Naive B cell (primary cell): Measurements from ENCODE around the gene MARCHF10. TPM values are rescaled to one million over a fixed set of nuclear protein-coding genes. Genes with fewer than 3 reads are reported as not detected.

Experiments
- ATAC-seq, 2 donors: fragments of 150-1000 bp; cut with Tn5 transposase; 2 replicates each; pipeline ENCODE4 v1.10.0; 2021; ENCODE audit warnings: low read depth in 2 of 2, mild to moderate bottlenecking in 2 of 2, moderate library complexity in 2 of 2
- DNase-seq: peaks from one replicate; pipeline ENCODE4 v3.0.0; 2022
- H3K27ac Mint-ChIP-seq, 6 donors: one replicate each; pipeline ENCODE4 v1.8.0; 2020 to 2022; ENCODE audit warnings: mild to moderate bottlenecking in 6 of 6, mixed read lengths in 6 of 6, moderate library complexity in 5 of 6, inconsistent platforms in 2 of 6
- H3K27me3 Mint-ChIP-seq, 3 donors: one replicate each; pipeline ENCODE4 v1.8.0; 2021 to 2022; ENCODE audit warnings: mixed read lengths in 3 of 3, mild to moderate bottlenecking in 1 of 3
- H3K36me3 Mint-ChIP-seq, 2 donors: one replicate each; pipeline ENCODE4 v1.8.0; 2020 to 2022; ENCODE audit warnings: mixed read lengths in 2 of 2, inconsistent platforms in 1 of 2, mild to moderate bottlenecking in 1 of 2
- H3K4me1 Mint-ChIP-seq, 3 donors: one replicate each; pipeline ENCODE4 v1.8.0; 2020 to 2022; ENCODE audit warnings: mixed read lengths in 3 of 3, inconsistent platforms in 1 of 3, mild to moderate bottlenecking in 1 of 3, moderate library complexity in 1 of 3
- H3K4me3 Mint-ChIP-seq, 8 donors: one replicate each; pipeline ENCODE4 v1.8.0; 2020 to 2022; ENCODE audit warnings: mild to moderate bottlenecking in 8 of 8, mixed read lengths in 8 of 8, moderate library complexity in 8 of 8, inconsistent platforms in 2 of 8
- H3K9me3 Mint-ChIP-seq, 7 donors: one replicate each; pipeline ENCODE4 v1.8.0; 2020 to 2022; ENCODE audit warnings: mixed read lengths in 7 of 7, mild to moderate bottlenecking in 5 of 7, inconsistent platforms in 2 of 7, moderate library complexity in 1 of 7
- polyA plus RNA-seq, 6 donors: library from polyadenylated mRNA; unstranded; fragments of 300-500 nt; fragmentation: Illumina TruSeq; gene quantifications; one replicate each; pipeline ENCODE4 v1.2.3, GENCODE V29; 2021; ENCODE audit warnings: low read depth in 6 of 6

Gene MARCHF10
- polyA plus RNA-seq, 6 donors from 2014 or later = 0.21 to 0.27 TPM; not detected in 4

- H3K4me1 Mint-ChIP-seq = no peaks in the 10 kb centered on the region
- H3K4me3 Mint-ChIP-seq = no peak overlapping the region
- DNase-seq (no peak), ATAC-seq (no peak)
- no peak overlapping the region for H3K27ac Mint-ChIP-seq
- peaks cover 0 to 20% (median 19%) of the 10 kb centered on the region in 3 donors for H3K27me3 Mint-ChIP-seq
- no peaks in the 10 kb centered on the region for H3K36me3 Mint-ChIP-seq
- H3K9me3 Mint-ChIP-seq = no peaks in the 10 kb centered on the region
These were observed 57.5 kb downstream of the MARCHF10 start for GRCh38 chr17:62750631-62751051.

GRCh38 chr17:62749926-62750325, 58.2 kb downstream of the MARCHF10 start:
- ATAC-seq = no peak
- Mint-ChIP-seq H3K4me1 (no peaks in the 10 kb centered on the region), H3K36me3 (no peaks in the 10 kb centered on the region), H3K27me3 (peaks cover 0 to 20% (median 19%) of the 10 kb centered on the region in 3 donors), H3K4me3 (no peak overlapping the region), H3K9me3 (no peaks in the 10 kb centered on the region), H3K27ac (no peak overlapping the region)
- no peak for DNase-seq

DNA sequence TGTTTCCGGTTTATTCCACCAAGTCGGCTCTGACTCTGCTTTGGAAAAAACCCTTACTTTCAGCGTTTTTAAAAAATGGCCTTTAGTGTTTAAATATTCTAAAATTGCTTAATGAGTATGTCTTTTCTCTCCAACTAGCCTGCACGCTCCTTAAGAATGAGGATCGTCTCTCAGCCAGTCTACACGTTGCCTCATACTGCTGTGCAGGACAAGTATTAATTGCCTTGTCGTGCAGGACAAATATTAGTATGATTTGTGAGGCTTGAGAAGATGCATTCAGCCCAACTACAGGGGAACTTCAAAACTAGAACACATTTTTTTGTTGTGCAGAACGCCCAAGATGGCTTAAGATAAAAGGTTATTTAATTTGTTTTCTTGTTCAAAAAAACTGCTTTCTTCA, 61.2 kb downstream of the MARCHF10 start:
- ATAC-seq = no peak
- no peak for DNase-seq

DNA sequence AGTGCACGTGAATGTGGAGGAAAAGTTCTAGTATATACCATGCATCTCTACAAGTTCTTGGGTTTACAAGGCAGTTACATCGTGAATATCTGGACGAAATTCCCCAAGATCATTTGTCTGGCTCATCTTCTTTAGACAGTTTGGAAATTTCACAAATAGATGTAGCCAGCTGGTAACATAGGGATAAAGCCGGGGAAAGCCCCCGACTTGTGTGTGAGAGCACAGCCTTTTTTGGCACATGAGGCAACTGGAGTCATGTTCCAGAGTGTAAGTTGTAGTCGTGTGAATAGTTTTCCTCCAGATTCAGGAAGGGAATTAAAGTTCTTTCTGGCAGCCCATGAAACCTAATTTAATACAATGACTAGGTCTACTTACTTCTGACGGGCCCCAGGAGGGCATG, 62.3 kb downstream of the MARCHF10 start:
- H3K9me3 Mint-ChIP-seq = no peaks in the 10 kb centered on the region
- no peak for DNase-seq

More for the DNA sequence above, 61.2 kb downstream of the MARCHF10 start:
- Mint-ChIP-seq H3K27me3 (peaks cover 0 to 35% (median 14%) of the 10 kb centered on the region in 3 donors), H3K36me3 (no peaks in the 10 kb centered on the region), H3K9me3 (no peaks in the 10 kb centered on the region), H3K4me3 (no peak overlapping the region), H3K4me1 (no peaks in the 10 kb centered on the region), H3K27ac (no peak overlapping the region)

GRCh38 chr17:62744259-62744658, 63.9 kb downstream of the MARCHF10 start:
- Mint-ChIP-seq H3K27me3 (peaks cover 0 to 23% (median 6%) of the 10 kb centered on the region in 3 donors), H3K4me3 (no peak overlapping the region), H3K9me3 (no peaks in the 10 kb centered on the region), H3K36me3 (no peaks in the 10 kb centered on the region), H3K27ac (peak overlapping the region in 1 of 6 donors; percentile 54), H3K4me1 (no peaks in the 10 kb centered on the region)
- DNase-seq (no peak), ATAC-seq (no peak)

More for the DNA sequence above, 62.3 kb downstream of the MARCHF10 start:
- Mint-ChIP-seq H3K27ac (no peak overlapping the region), H3K27me3 (peaks cover 0 to 35% (median 14%) of the 10 kb centered on the region in 3 donors), H3K36me3 (no peaks in the 10 kb centered on the region), H3K4me3 (no peak overlapping the region), H3K4me1 (no peaks in the 10 kb centered on the region)
- no peak for ATAC-seq

DNA sequence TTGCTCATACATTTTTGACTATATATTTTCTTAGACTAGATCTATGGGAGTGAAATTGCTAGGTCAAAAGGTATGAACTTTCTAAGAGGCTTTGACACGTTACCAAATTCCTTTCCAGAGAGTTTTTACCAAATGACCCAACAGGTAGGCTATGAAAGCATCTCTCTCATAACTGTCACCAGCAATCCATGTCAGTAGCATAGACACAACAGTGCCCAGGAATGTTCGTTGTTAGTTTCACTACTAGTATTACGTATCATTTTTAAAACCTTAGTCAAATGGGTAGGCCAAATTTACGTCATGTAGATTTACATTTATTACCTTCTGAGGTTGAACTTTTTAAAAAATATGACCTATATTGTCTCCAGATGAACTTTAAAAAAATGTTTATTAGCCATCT, 66.8 kb downstream of the MARCHF10 start:
- ATAC-seq (no peak), DNase-seq (no peak)
- Mint-ChIP-seq H3K27me3 (peaks cover 0 to 21% (median 5%) of the 10 kb centered on the region in 3 donors), H3K36me3 (no peaks in the 10 kb centered on the region), H3K4me3 (no peak overlapping the region), H3K4me1 (no peaks in the 10 kb centered on the region), H3K9me3 (no peaks in the 10 kb centered on the region), H3K27ac (no peak overlapping the region)

DNA sequence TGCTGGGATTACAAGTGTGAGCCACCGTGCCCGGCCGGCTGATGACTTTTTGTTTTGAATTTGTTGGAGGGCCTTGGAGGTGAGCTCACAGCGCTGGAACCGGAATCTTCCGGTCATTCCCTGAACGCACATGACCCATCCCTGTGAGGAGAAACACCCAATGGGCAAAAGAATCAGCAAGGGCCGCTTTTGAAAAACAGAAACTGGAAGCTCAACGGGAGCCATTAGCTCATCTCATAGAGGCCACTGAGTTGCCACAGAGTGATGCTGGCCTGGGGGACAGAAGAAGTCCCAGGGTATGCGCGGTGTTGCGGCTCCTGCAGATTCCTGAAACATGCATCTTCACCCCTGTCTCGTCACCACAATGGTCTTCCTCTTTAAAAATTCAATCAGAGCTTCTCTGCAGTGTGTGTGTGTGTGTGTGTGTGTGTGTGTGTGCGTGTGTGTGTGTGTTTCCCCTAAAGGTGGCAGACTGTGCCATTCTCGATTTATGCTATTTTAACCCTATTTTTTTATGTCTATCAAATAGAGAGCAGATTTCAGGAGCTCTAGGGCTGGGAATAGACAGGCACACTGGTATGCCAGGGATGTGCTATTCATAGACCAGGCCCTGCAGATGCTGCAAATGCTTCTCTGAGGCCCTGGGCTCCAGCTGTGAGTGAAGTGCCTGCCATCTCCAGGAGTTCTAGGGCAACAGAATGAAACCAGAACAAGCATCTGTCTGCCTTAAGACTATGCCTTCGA, 68.3 kb downstream of the MARCHF10 start:
- Mint-ChIP-seq H3K9me3 (no peaks in the 10 kb centered on the region), H3K4me1 (no peaks in the 10 kb centered on the region), H3K36me3 (no peaks in the 10 kb centered on the region), H3K27ac (peak overlapping the region in 3 of 6 donors; percentile 12 to 51 (median 47)), H3K27me3 (peaks cover 0 to 15% (median 0%) of the 10 kb centered on the region in 3 donors), H3K4me3 (no peak overlapping the region)
- DNase-seq (no peak), ATAC-seq (no peak)

DNA sequence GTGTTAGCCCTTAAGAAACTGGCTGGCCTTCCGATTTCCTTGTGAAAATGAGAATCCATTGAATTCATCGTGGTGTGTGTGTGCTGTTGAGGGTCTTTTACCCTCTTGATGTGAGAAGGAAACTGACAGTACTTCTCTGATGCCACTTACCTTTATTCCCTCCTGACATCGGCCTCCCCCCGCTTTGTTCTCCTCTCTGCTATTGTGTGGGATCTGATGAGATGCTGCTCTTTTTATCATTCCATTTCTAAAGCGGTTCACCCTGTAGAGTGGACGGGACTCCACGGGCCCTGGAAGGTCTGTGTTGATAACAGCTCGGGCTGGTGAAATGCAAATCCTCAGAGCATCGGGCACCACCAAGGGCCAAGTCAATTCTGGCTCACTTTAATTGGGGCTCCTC, 69.8 kb downstream of the MARCHF10 start:
- H3K27me3 Mint-ChIP-seq = peaks cover 0 to 7% (median 0%) of the 10 kb centered on the region in 3 donors
- peak overlapping the region in 2 of 6 donors; percentile 15 to 75 for H3K27ac Mint-ChIP-seq
- ATAC-seq (no peak), DNase-seq (no peak)
- H3K9me3 Mint-ChIP-seq = no peaks in the 10 kb centered on the region
- H3K4me1 Mint-ChIP-seq = no peaks in the 10 kb centered on the region
- H3K4me3 Mint-ChIP-seq = no peak overlapping the region
- no peaks in the 10 kb centered on the region for H3K36me3 Mint-ChIP-seq

- no peaks in the 10 kb centered on the region for H3K9me3 Mint-ChIP-seq
- H3K36me3 Mint-ChIP-seq = no peaks in the 10 kb centered on the region
- ATAC-seq = no peak
- no peak overlapping the region for H3K4me3 Mint-ChIP-seq
- H3K4me1 Mint-ChIP-seq = no peaks in the 10 kb centered on the region
- H3K27me3 Mint-ChIP-seq = peaks cover 0 to 4% (median 0%) of the 10 kb centered on the region in 3 donors
- no peak for DNase-seq
- peak overlapping the region in 1 of 6 donors; percentile 5 for H3K27ac Mint-ChIP-seq
These were observed 70.6 kb downstream of the MARCHF10 start for GRCh38 chr17:62737513-62737912.

DNA sequence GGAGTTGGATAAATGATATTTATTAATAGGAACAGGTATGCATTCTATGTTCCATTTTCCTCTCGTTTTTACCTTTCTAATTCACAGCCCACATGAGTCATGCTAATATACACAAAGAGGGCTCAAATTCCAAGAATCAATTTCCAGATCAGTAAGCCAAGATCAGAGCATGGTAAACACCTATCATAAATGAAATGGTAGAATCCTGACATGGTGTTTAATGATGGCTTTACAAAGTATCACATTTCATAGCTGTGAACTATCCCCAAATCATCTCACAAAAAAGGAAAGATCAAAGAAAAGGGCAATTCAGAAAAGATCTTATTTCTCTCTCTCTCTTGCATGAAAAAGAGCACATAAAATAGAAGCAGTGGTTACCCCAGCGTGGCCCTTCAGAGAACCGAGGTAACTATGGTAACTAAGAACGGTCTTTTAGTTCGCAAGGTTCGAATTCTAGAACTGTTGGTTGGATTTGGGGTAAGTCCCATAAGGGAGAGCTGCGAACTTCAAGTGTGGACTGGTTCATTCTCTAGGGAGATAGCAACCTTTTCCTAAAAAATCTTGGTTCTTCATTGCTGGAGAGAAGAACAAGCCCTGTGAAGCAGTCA, 73.0 kb downstream of the MARCHF10 start:
- peaks cover 0 to 6% (median 0%) of the 10 kb centered on the region in 3 donors for H3K4me1 Mint-ChIP-seq
- DNase-seq (no peak), ATAC-seq (no peak)
- peak overlapping the region in 1 of 6 donors; percentile 75 for H3K27ac Mint-ChIP-seq
- no peaks in the 10 kb centered on the region for H3K27me3 Mint-ChIP-seq
- H3K9me3 Mint-ChIP-seq = no peaks in the 10 kb centered on the region
- no peaks in the 10 kb centered on the region for H3K36me3 Mint-ChIP-seq
- H3K4me3 Mint-ChIP-seq = no peak overlapping the region

DNA sequence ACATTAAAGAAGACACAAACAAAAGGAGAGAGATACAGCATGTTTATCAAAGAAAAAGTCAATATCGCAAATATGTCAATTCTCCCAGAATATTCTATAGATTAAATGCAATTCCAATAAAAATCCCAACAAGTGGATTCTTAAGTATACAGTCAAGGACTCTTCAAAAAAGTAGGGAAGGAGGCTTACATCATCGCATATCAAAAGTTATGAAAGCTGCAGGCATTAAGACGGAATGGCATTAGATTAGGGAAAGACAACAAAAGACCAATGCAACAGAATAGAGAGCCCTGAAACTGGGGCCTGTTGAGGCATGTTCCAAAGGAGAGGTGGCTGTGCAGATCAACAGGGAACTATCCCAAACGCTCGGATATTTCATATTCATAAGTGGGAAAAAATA, 76.0 kb downstream of the MARCHF10 start:
- Mint-ChIP-seq H3K36me3 (no peaks in the 10 kb centered on the region), H3K27me3 (no peaks in the 10 kb centered on the region), H3K4me1 (peaks cover 7 to 21% (median 9%) of the 10 kb centered on the region in 3 donors), H3K9me3 (peaks cover 0 to 2% (median 0%) of the 10 kb centered on the region in 7 donors), H3K27ac (no peak overlapping the region), H3K4me3 (no peak overlapping the region)
- ATAC-seq (no peak), DNase-seq (no peak)

DNA sequence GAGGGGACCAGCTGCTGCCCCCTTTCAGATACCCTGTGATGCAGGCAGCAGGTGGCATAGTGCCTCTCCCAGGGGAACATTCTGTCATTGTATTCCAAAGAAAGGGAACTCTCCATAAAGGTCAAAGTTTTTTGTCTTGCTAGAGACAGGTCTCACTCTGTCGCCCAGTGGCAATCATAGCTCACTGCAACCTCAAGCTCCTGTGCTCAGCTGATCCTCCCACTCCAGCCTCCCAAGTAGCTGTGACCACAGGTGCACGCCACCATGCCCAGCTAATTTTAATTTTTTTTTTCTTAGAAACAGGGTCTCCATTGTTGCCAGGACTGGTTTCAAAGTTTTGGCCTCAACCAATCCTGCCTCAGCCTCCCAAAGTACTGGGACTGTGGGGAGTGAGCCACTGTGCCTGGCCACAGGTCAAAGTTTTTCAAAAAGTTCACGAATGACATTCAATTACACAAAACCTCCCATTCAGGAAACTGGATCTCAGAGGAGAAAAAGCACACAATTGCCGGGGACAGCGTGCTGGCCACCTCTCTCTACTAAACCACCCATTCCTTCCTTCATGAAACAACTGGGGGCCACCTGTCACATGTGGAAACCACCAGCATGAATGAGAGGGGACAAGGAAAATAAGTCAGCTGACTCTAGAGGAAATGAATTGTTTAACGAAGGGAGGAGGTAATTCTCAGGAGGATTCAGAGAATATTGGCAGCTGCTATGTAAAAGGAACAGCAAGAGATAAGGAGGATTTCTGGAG, 80.0 kb downstream of the MARCHF10 start:
- peak overlapping the region in 2 of 6 donors; percentile 26 to 67 for H3K27ac Mint-ChIP-seq

GRCh38 chr17:62725791-62726249, 82.3 kb downstream of the MARCHF10 start:
- Mint-ChIP-seq H3K4me1 (peaks cover 25 to 54% (median 36%) of the 10 kb centered on the region in 3 donors), H3K9me3 (peaks cover 0 to 2% (median 0%) of the 10 kb centered on the region in 7 donors), H3K27ac (peak overlapping the region in 5 of 6 donors; percentile 30 to 98 (median 91)), H3K4me3 (peak overlapping the region in 2 of 8 donors; percentile 13 to 40), H3K36me3 (no peaks in the 10 kb centered on the region), H3K27me3 (no peaks in the 10 kb centered on the region)
- ATAC-seq (no peak), DNase-seq (no peak)

More for the DNA sequence above, 80.0 kb downstream of the MARCHF10 start:
- Mint-ChIP-seq H3K4me3 (peak overlapping the region in 2 of 8 donors; percentile 7 to 22), H3K36me3 (no peaks in the 10 kb centered on the region), H3K27me3 (no peaks in the 10 kb centered on the region), H3K4me1 (peaks cover 25 to 47% (median 36%) of the 10 kb centered on the region in 3 donors), H3K9me3 (peaks cover 0 to 2% (median 0%) of the 10 kb centered on the region in 7 donors)
- DNase-seq (no peak), ATAC-seq (no peak)
